IMR-90 (cell line): ENCODE data around the gene ANKIB1.

Experiments
- CEBPB ChIP-seq: IDR thresholded peaks from 2 replicates; pipeline ENCODE4 v1.6.1; 2012; ENCODE audit warnings: low read depth, low read length, improper control_type of control experiment
- MAZ ChIP-seq: IDR thresholded peaks from 2 replicates; pipeline ENCODE4 v1.6.1; 2012; ENCODE audit warnings: low read depth, mild to moderate bottlenecking, low read length, improper control_type of control experiment, moderate library complexity, borderline replicate concordance
- MXI1 ChIP-seq: IDR thresholded peaks from 2 replicates; pipeline ENCODE4 v1.6.1; 2012; ENCODE audit warnings: low read depth, mild to moderate bottlenecking, low read length, moderate library complexity, borderline replicate concordance
- NFE2L2 ChIP-seq: fragments of 150-350 bp; IDR thresholded peaks from 2 replicates; pipeline ENCODE4 v1.6.1; 2016; ENCODE audit warnings: low read depth, mild to moderate bottlenecking, low read length
- POLR2A ChIP-seq: IDR thresholded peaks from 2 replicates; pipeline ENCODE4 v1.6.1; 2012; ENCODE audit warnings: mild to moderate bottlenecking, low read depth, low read length
- RAD21 ChIP-seq: IDR thresholded peaks from 2 replicates; pipeline ENCODE4 v1.6.1; 2012; ENCODE audit warnings: low read length, improper control_type of control experiment
- TF ChIP-seq, protein P1 (sequence below): fragments of 150-350 bp; IDR thresholded peaks from 2 replicates; pipeline ENCODE4 v1.6.1; 2016; ENCODE audit warnings: low read depth, mild to moderate bottlenecking, low read length, moderate library complexity, borderline replicate concordance
- TF ChIP-seq, protein P2 (sequence below): conservative IDR thresholded peaks from 2 replicates; pipeline ENCODE4 v1.5.1; 2012; ENCODE audit warnings: mild to moderate bottlenecking, low read depth, low read length, improper control_type of control experiment

GRCh38 chr7:92289321-92289720 is 43.5 kb downstream of the ANKIB1 start:
- TF ChIP-seq, protein P1, sequence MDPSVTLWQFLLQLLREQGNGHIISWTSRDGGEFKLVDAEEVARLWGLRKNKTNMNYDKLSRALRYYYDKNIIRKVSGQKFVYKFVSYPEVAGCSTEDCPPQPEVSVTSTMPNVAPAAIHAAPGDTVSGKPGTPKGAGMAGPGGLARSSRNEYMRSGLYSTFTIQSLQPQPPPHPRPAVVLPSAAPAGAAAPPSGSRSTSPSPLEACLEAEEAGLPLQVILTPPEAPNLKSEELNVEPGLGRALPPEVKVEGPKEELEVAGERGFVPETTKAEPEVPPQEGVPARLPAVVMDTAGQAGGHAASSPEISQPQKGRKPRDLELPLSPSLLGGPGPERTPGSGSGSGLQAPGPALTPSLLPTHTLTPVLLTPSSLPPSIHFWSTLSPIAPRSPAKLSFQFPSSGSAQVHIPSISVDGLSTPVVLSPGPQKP: no peak
- TF ChIP-seq, protein P2, sequence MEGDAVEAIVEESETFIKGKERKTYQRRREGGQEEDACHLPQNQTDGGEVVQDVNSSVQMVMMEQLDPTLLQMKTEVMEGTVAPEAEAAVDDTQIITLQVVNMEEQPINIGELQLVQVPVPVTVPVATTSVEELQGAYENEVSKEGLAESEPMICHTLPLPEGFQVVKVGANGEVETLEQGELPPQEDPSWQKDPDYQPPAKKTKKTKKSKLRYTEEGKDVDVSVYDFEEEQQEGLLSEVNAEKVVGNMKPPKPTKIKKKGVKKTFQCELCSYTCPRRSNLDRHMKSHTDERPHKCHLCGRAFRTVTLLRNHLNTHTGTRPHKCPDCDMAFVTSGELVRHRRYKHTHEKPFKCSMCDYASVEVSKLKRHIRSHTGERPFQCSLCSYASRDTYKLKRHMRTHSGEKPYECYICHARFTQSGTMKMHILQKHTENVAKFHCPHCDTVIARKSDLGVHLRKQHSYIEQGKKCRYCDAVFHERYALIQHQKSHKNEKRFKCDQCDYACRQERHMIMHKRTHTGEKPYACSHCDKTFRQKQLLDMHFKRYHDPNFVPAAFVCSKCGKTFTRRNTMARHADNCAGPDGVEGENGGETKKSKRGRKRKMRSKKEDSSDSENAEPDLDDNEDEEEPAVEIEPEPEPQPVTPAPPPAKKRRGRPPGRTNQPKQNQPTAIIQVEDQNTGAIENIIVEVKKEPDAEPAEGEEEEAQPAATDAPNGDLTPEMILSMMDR: no peak
- TF ChIP-seq NFE2L2: no peak
- no peak for TF ChIP-seq MXI1
- TF ChIP-seq CEBPB: no peak
- no peak for TF ChIP-seq POLR2A
- TF ChIP-seq RAD21: no peak
- TF ChIP-seq MAZ: no peak
